Adipocyte (in vitro differentiated cells): ENCODE data around the gene VPS45.
"Not testable (repeated sequence)": the region's sequence is repeated elsewhere in the genome, so short reads cannot be mapped to it uniquely, and the experiment has no call there.

Source experiments
- DNase-seq: peaks from one replicate; pipeline ENCODE4 v3.0.0-alpha.2; 2015; ENCODE audit warnings: low read depth
- H3K27me3 ChIP-seq: replicated peaks from 2 replicates; pipeline ENCODE4 v1.7.0; 2013; ENCODE audit warnings: mild to moderate bottlenecking, low read length, moderate library complexity; ENCODE audit not compliant: control insufficient read depth, insufficient read depth
- H3K36me3 ChIP-seq: 2 replicates; pipeline ENCODE4 v1.7.0; 2013; ENCODE audit warnings: low read length, mild to moderate bottlenecking, moderate library complexity; ENCODE audit not compliant: control insufficient read depth, insufficient read depth, severe bottlenecking
- H3K4me1 ChIP-seq: 2 replicates; pipeline ENCODE4 v1.7.0; 2013; ENCODE audit warnings: mild to moderate bottlenecking, low read length, moderate library complexity; ENCODE audit not compliant: control insufficient read depth, insufficient read depth
- H3K4me3 ChIP-seq: 2 replicates; pipeline ENCODE4 v1.7.0; 2013; ENCODE audit warnings: mild to moderate bottlenecking, low read length, moderate library complexity
- H3K9ac ChIP-seq: 2 replicates; pipeline ENCODE4 v1.7.0; 2013; ENCODE audit warnings: mild to moderate bottlenecking, low read length, moderate library complexity
- H3K9me3 ChIP-seq: 2 replicates; pipeline ENCODE4 v1.7.0; 2013; ENCODE audit warnings: mild to moderate bottlenecking, low read length, moderate library complexity; ENCODE audit not compliant: control insufficient read depth

The VPS45 gene, protein sequence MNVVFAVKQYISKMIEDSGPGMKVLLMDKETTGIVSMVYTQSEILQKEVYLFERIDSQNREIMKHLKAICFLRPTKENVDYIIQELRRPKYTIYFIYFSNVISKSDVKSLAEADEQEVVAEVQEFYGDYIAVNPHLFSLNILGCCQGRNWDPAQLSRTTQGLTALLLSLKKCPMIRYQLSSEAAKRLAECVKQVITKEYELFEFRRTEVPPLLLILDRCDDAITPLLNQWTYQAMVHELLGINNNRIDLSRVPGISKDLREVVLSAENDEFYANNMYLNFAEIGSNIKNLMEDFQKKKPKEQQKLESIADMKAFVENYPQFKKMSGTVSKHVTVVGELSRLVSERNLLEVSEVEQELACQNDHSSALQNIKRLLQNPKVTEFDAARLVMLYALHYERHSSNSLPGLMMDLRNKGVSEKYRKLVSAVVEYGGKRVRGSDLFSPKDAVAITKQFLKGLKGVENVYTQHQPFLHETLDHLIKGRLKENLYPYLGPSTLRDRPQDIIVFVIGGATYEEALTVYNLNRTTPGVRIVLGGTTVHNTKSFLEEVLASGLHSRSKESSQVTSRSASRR

DNA sequence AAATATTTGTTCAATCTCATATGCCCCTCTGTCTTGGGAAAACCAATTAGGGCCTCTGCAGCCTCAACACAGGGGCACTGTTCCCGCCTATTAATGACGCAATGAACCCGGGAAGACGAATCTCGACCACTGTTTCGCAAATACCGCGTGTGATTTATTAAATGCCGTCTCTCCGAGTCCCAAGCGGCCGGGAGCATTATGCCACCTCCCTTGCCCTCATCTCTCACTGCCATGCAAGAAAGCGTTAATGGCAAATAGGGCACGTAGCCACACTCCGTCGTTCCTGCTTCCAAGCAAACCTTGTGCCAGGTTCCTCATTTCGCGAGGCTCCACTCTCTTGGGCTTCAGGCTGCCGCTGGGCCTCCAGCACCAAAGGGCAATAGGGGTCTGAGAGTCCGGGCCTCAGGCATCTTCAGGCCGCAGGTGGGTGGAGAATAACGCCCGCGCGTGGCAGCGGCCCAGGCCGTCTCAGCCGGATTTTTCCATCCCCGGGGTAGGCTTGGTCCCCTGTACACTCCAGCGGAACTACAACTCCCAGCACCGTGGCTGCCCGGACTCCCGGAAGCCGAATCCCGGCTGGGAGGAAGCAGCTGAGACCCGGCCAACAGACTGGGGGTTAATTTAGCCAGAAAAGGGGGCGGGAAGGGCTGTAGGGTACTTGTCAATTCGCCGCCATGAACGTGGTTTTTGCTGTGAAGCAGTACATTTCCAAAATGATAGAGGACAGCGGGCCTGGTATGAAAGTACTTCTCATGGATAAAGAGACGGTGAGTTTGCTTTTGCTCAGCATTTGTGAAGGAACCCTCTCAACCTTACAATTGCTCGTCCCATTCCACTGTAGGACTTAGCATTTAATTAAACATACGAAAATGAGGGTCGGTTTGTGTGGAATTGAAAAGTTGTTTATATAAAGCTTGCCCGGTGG lies at the start of gene VPS45:
Gene VPS45, plus strand, starts transcription at position 593 of the 925 bp plus-strand sequence. Its CDS starts 82 bp downstream, at position 675.
- Histone ChIP-seq H3K9ac (peak within 1 kb of the TSS; percentile 95), H3K36me3 (peaks cover 12% of the 10 kb centered on the region)
- DNase-seq = peak; percentile 95

DNA sequence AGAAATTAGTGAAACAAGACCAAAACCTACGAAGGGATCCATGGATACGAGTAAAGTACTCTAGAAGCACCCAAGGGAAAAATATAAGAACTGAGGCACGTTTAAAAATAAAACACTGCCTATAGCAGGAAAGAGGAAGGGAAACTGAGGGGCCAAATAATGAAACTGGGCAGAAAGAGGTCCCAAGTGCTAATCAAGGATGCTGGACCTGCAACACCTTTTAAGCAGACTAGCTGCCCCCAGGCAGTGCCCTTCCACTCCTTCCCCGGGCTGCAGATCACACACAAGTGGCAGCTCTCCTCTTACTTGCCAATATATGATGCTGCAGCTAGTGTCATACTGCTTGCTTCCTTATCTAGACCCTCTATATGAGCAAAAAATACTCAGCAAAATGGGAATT lies 49.4 kb upstream of the VPS45 start:
- no peak overlapping the region for H3K4me3 ChIP-seq
- H3K9ac ChIP-seq = no peak overlapping the region
- no peaks in the 10 kb centered on the region for H3K36me3 ChIP-seq
- no peak for DNase-seq
- H3K9me3 ChIP-seq = no peaks in the 10 kb centered on the region
- H3K27me3 ChIP-seq = no peaks in the 10 kb centered on the region
- H3K4me1 ChIP-seq = peaks cover 22% of the 10 kb centered on the region

More for the DNA sequence above, at the start of gene VPS45:
- H3K4me1 ChIP-seq = peaks cover 25% of the 10 kb centered on the region
- H3K4me3 ChIP-seq = peak within 1 kb of the TSS; percentile 95
- no peaks in the 10 kb centered on the region for H3K9me3 ChIP-seq
- no peaks in the 10 kb centered on the region for H3K27me3 ChIP-seq

GRCh38 chr1:150020711-150021110 lies 46.9 kb upstream of the VPS45 start:
- Histone ChIP-seq H3K36me3 (no peaks in the 10 kb centered on the region), H3K27me3 (no peaks in the 10 kb centered on the region), H3K4me1 (peaks cover 16% of the 10 kb centered on the region)

DNA sequence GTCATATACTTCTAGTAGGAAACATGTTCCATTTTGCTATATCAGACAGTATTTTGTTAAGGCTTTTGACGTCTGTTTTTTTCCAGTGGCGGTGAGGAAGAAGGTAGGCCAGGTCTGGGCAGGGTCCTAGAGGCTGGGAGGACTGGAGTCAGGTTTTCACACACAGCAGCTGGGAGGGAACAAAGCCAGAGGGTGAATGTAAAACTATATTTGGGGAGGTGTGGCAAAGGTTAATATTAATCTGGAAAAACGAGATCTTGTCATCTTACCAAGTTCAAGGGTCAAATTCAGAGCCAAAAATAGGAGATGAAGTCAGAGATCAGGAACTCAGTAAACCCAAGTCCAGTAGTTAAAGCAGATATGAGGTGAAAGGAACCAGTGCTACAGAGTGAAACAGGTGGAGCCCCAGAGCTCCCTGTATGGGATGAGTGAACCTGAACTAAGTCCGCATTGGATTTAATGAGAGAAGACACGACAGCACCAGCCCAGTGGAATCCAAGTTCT lies 46.3 kb upstream of the VPS45 start:
- H3K9me3 ChIP-seq = no peaks in the 10 kb centered on the region
- H3K27me3 ChIP-seq = no peaks in the 10 kb centered on the region
- H3K9ac ChIP-seq = no peak overlapping the region
- H3K4me3 ChIP-seq = no peak overlapping the region
- DNase-seq = no peak
- H3K4me1 ChIP-seq = peaks cover 11% of the 10 kb centered on the region
- H3K36me3 ChIP-seq = no peaks in the 10 kb centered on the region

More at GRCh38 chr1:150020711-150021110, 46.9 kb upstream of the VPS45 start:
- no peaks in the 10 kb centered on the region for H3K9me3 ChIP-seq
- DNase-seq = no peak
- H3K4me3 ChIP-seq = no peak overlapping the region
- H3K9ac ChIP-seq = no peak overlapping the region

DNA sequence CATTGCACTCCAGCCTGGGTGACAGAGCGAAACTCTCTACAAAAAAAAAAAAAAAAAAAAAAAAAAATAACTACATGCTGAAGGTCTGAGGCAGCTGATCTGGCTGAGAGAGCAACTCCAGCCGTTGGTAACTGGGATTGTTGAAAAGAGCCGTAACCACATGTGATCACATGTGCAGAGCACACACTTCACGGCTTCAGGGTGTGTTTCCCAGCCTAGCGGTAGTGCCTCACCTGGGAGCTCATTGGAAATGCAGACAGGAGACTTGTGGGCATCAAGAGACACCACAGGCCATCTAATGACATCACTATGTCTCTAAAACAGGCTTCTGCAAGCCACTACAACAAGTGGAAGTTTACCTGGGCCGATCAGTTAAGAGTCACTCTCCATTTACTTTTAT lies 45.2 kb upstream of the VPS45 start:
- H3K27me3 ChIP-seq = no peaks in the 10 kb centered on the region
- no peaks in the 10 kb centered on the region for H3K36me3 ChIP-seq
- H3K4me3 ChIP-seq = no peak overlapping the region
- H3K9me3 ChIP-seq = no peaks in the 10 kb centered on the region
- DNase-seq = no peak
- peaks cover 9% of the 10 kb centered on the region for H3K4me1 ChIP-seq
- H3K9ac ChIP-seq = no peak overlapping the region

DNA sequence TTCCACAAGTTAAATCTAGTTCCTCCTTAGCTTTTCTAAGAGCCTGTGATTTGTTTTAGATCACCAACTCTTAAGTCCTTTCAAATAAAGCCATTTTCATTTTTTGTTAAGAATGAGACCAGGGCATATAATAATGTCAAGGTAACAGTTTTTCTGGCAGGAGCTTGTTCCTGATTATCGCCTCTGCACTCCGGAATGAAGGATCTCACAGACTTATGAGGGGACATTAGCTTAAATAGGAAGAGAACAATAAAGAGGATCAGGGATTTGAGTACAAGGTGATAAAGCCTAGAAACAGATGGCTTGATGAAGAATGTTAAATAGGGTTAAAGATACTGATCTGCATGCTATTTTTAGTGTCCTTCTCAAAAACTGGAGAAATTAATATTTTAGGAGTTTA lies 43.4 kb upstream of the VPS45 start:
- no peak overlapping the region for H3K9ac ChIP-seq
- peaks cover 9% of the 10 kb centered on the region for H3K4me1 ChIP-seq
- H3K36me3 ChIP-seq = no peaks in the 10 kb centered on the region
- no peaks in the 10 kb centered on the region for H3K27me3 ChIP-seq
- no peaks in the 10 kb centered on the region for H3K9me3 ChIP-seq
- no peak overlapping the region for H3K4me3 ChIP-seq
- no peak for DNase-seq

- Histone ChIP-seq H3K36me3 (no peaks in the 10 kb centered on the region), H3K9ac (no peak overlapping the region), H3K4me1 (no peaks in the 10 kb centered on the region), H3K4me3 (no peak overlapping the region), H3K27me3 (no peaks in the 10 kb centered on the region), H3K9me3 (peaks cover 5% of the 10 kb centered on the region)
- DNase-seq = no peak
Measured at GRCh38 chr1:150028322-150028721, 39.3 kb upstream of the VPS45 start.

GRCh38 chr1:150034336-150034735 lies 33.2 kb upstream of the VPS45 start:
- no peak overlapping the region for H3K4me3 ChIP-seq
- no peak overlapping the region for H3K9ac ChIP-seq
- no peaks in the 10 kb centered on the region for H3K27me3 ChIP-seq
- H3K9me3 ChIP-seq = peaks cover 5% of the 10 kb centered on the region
- DNase-seq = no peak
- no peaks in the 10 kb centered on the region for H3K36me3 ChIP-seq
- no peaks in the 10 kb centered on the region for H3K4me1 ChIP-seq

GRCh38 chr1:150049926-150050325 lies 17.6 kb upstream of the VPS45 start:
- Histone ChIP-seq H3K4me3 (no peak overlapping the region), H3K9ac (no peak overlapping the region), H3K9me3 (no peaks in the 10 kb centered on the region), H3K27me3 (no peaks in the 10 kb centered on the region), H3K4me1 (no peaks in the 10 kb centered on the region), H3K36me3 (no peaks in the 10 kb centered on the region)
- DNase-seq = no peak

DNA sequence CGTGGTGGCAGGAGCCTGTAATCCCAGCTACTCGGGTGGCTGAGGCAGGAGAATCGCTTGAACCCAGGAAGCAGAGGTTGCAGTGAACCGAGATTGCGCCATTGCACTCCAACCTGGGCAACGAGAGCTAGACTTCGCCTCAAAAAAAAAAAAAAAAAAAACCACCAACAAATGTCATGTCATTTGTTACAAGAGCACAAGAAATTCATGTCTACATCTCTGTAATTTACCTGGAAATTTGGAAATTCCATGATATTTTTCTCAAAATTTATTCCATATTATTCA lies 16.5 kb upstream of the VPS45 start:
- Histone ChIP-seq H3K9ac (no peak overlapping the region), H3K36me3 (no peaks in the 10 kb centered on the region), H3K4me3 (no peak overlapping the region), H3K4me1 (no peaks in the 10 kb centered on the region), H3K27me3 (no peaks in the 10 kb centered on the region), H3K9me3 (no peaks in the 10 kb centered on the region)
- DNase-seq = no peak

- H3K27me3 ChIP-seq, H3K9ac ChIP-seq, H3K4me1 ChIP-seq, DNase-seq, H3K9me3 ChIP-seq, H3K4me3 ChIP-seq, H3K36me3 ChIP-seq: not testable (repeated sequence)
Measured at GRCh38 chr1:150051905-150052412, 15.6 kb upstream of the VPS45 start.
